Hepatocyte (in vitro differentiated cells): ENCODE results near the gene TAF10. TPM values are rescaled to one million over a fixed set of nuclear protein-coding genes. Genes with fewer than 3 reads are reported as not detected.

Experiments used
- DNase-seq: peaks from one replicate; pipeline ENCODE4 v3.0.0-alpha.2; 2016; ENCODE audit warnings: low spot score
- H2AFZ ChIP-seq: fragments of 200-600 bp; sonication (generic); 2 replicates; pipeline ENCODE4 v1.6.0; 2016; ENCODE audit warnings: antibody characterized with exemption, mild to moderate bottlenecking
- H3K27ac ChIP-seq: fragments of 200-600 bp; sonication (generic); 2 replicates; pipeline ENCODE4 v1.5.1; 2016; ENCODE audit warnings: mild to moderate bottlenecking
- H3K27me3 ChIP-seq: fragments of 200-600 bp; sonication (generic); 2 replicates; pipeline ENCODE4 v1.6.1; 2016
- H3K36me3 ChIP-seq: fragments of 200-600 bp; sonication (generic); replicated peaks from 2 replicates; pipeline ENCODE4 v1.5.1; 2016; ENCODE audit warnings: low read depth; ENCODE audit not compliant: insufficient read depth
- H3K4me1 ChIP-seq: fragments of 200-600 bp; sonication (generic); 2 replicates; pipeline ENCODE4 v1.5.1; 2016; ENCODE audit warnings: mild to moderate bottlenecking, moderate library complexity; ENCODE audit not compliant: insufficient read depth
- H3K4me2 ChIP-seq: fragments of 200-600 bp; sonication (generic); 2 replicates; pipeline ENCODE4 v1.6.0; 2016
- H3K4me3 ChIP-seq: fragments of 200-600 bp; sonication (generic); 2 replicates; pipeline ENCODE4 v1.5.1; 2016; ENCODE audit warnings: mild to moderate bottlenecking
- H3K79me2 ChIP-seq: fragments of 200-600 bp; sonication (generic); 2 replicates; pipeline ENCODE4 v1.6.0; 2017; ENCODE audit warnings: mild to moderate bottlenecking
- H3K9me2 ChIP-seq: fragments of 200-600 bp; sonication (generic); replicated peaks from 2 replicates; pipeline ENCODE4 v1.6.0; 2017; ENCODE audit warnings: mild to moderate bottlenecking; ENCODE audit not compliant: insufficient read depth
- H3K9me3 ChIP-seq: fragments of 200-600 bp; sonication (generic); 2 replicates; pipeline ENCODE4 v1.5.1; 2016; ENCODE audit warnings: low read depth, mild to moderate bottlenecking
- H4K20me1 ChIP-seq: fragments of 200-600 bp; sonication (generic); 2 replicates; pipeline ENCODE4 v1.6.0; 2016; ENCODE audit warnings: mild to moderate bottlenecking; ENCODE audit not compliant: insufficient read depth, poor library complexity, severe bottlenecking
- EZH2 ChIP-seq: fragments of 200-600 bp; sonication (generic); IDR thresholded peaks from 2 replicates; pipeline ENCODE4 v1.6.1; 2016; ENCODE audit warnings: antibody characterized with exemption, mild to moderate bottlenecking, borderline replicate concordance
- EZH2phosphoT487 ChIP-seq: fragments of 200-600 bp; sonication (generic); IDR thresholded peaks from one replicate; pipeline ENCODE4 v1.6.1; 2018; ENCODE audit warnings: antibody characterized with exemption, mild to moderate bottlenecking, low read depth, moderate library complexity; ENCODE audit not compliant: unreplicated experiment, severe bottlenecking
- WGBS: methylation state at CpG from one replicate; pipeline ENCODE4 v1.1.6; 2016; ENCODE audit warnings: low lambda C conversion rate; ENCODE audit errors: missing lambda C conversion rate; 5-methylcytosine and 5-hydroxymethylcytosine counted together
- polyA plus RNA-seq: library from polyadenylated mRNA; unstranded; fragments of >200 nt; fragmentation: Nextera tagmentation; extraction: Ambion mirVana; gene quantifications from 2 replicates; pipeline ENCODE4 v1.2.1, GENCODE V29; 2016
- total RNA-seq: library from RNA; depleted of rRNA; stranded (reverse); fragments of >200 nt; gene quantifications from 2 replicates; pipeline ENCODE4 v1.2.3, GENCODE V29; 2014
- TF ChIP-seq, protein P1 (sequence below): fragments of 200-600 bp; sonication (generic); IDR thresholded peaks from 2 replicates; pipeline ENCODE4 v1.5.1; 2016; ENCODE audit warnings: antibody characterized with exemption, mild to moderate bottlenecking; ENCODE audit not compliant: poor library complexity

The TAF10 gene
- total and polyA plus RNA-seq, 2 experiments from 2014 or later: 33.3 to 295 TPM

DNA sequence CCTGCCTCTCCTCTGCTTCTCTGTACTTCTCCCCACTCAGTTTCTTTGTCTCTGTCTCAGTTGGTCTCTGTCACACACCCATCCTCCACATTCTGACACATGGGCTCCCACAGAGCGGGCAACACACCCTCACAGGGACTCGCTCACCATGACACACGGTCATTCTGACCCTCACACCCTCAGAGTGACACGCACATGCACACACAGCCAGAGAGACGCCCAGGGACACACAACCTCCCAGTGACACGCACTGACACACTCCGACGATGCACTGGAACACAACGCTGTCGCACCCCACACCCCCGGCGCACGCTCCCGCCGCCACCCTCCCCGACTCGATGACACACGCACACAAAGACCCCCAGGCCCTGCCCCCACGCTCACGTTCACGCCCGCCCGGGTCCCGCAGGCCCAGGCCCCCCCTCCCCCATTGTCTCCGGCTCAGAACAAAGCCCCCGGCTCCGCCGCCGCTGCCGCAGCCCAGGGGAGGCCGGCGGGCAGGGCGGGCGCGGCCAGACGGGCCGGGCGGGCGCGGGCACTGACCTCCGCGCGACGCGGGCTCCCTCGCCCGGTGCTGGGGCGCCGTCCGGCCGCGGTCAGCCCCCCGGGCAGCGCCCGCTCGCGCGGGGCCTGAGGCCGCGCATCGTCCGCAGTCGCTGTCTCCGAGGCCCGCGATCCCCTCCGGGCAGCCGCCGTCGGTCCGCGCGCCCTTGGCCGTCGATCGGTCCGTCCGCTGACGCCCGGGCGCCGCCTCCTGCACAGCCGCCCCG lies 43.2 kb upstream of the TAF10 start:
- H3K4me2 ChIP-seq: peak overlapping the region; percentile 86
- TF ChIP-seq EZH2phosphoT487 (no peak), EZH2 (no peak)
- TF ChIP-seq, protein P1, sequence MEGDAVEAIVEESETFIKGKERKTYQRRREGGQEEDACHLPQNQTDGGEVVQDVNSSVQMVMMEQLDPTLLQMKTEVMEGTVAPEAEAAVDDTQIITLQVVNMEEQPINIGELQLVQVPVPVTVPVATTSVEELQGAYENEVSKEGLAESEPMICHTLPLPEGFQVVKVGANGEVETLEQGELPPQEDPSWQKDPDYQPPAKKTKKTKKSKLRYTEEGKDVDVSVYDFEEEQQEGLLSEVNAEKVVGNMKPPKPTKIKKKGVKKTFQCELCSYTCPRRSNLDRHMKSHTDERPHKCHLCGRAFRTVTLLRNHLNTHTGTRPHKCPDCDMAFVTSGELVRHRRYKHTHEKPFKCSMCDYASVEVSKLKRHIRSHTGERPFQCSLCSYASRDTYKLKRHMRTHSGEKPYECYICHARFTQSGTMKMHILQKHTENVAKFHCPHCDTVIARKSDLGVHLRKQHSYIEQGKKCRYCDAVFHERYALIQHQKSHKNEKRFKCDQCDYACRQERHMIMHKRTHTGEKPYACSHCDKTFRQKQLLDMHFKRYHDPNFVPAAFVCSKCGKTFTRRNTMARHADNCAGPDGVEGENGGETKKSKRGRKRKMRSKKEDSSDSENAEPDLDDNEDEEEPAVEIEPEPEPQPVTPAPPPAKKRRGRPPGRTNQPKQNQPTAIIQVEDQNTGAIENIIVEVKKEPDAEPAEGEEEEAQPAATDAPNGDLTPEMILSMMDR: no peak
- no peak overlapping the region for H2AFZ ChIP-seq
- DNase-seq: peak; percentile 55
- H3K79me2 ChIP-seq: peaks cover 48% of the 10 kb centered on the region
- peak overlapping the region; percentile 72 for H3K27ac ChIP-seq
- 5% methylated on average over 21 of the region's 84 CpGs for WGBS
- no peaks in the 10 kb centered on the region for H3K9me2 ChIP-seq
- H4K20me1 ChIP-seq: peaks cover 10% of the 10 kb centered on the region
- H3K27me3 ChIP-seq: peaks cover 23% of the 10 kb centered on the region
- peak overlapping the region; percentile 61 for H3K4me3 ChIP-seq
- no peaks in the 10 kb centered on the region for H3K36me3 ChIP-seq
- no peaks in the 10 kb centered on the region for H3K9me3 ChIP-seq
- peaks cover 5% of the 10 kb centered on the region for H3K4me1 ChIP-seq

DNA sequence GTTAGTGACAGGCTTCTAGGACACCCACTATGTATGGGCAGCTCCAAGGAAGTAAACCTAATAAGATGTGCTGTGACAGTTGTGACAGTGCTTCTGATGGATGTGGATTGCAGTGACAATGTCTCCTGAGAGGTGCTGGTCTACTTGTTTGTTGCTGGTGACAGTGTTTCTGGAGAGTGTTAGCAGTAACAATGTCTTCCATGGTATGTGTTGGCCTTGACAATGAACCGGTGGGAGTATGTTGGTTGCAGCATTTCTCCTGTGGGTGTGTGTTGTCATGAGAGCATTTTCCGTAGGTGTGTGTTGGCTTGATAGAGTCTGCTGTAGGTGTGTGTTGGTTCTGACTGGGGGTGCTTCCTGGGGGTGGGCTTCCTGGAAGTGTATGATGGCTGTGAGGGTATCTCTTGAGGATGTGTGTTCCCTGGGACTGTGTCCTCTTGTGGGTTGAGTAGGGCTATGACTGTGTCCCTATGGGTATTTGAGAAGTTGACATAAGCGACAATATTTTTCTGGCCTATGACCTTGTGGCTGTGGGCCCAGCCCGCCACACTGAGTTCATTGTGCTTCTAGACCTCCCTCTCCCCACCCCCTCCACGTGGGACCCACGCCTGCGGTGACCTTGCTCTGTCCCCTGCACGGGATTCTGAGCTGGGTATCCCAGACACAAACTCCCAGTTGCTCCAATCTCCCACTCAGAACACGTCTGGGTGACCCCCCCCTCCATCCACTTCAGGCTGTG lies 42.4 kb upstream of the TAF10 start:
- H3K4me3 ChIP-seq: no peak overlapping the region
- no peak for TF ChIP-seq EZH2phosphoT487
- TF ChIP-seq EZH2: no peak
- TF ChIP-seq, protein P1: no peak
- peak overlapping the region; percentile 86 for H3K4me2 ChIP-seq
- WGBS: 41% methylated on average over 9 of the region's 9 CpGs
- no peaks in the 10 kb centered on the region for H3K9me3 ChIP-seq
- peaks cover 10% of the 10 kb centered on the region for H4K20me1 ChIP-seq
- no peak overlapping the region for H2AFZ ChIP-seq
- H3K36me3 ChIP-seq: no peaks in the 10 kb centered on the region
- no peak for DNase-seq
- no peaks in the 10 kb centered on the region for H3K9me2 ChIP-seq
- peaks cover 21% of the 10 kb centered on the region for H3K27me3 ChIP-seq
- peaks cover 55% of the 10 kb centered on the region for H3K79me2 ChIP-seq
- peak overlapping the region; percentile 72 for H3K27ac ChIP-seq
- H3K4me1 ChIP-seq: peaks cover 5% of the 10 kb centered on the region

DNA sequence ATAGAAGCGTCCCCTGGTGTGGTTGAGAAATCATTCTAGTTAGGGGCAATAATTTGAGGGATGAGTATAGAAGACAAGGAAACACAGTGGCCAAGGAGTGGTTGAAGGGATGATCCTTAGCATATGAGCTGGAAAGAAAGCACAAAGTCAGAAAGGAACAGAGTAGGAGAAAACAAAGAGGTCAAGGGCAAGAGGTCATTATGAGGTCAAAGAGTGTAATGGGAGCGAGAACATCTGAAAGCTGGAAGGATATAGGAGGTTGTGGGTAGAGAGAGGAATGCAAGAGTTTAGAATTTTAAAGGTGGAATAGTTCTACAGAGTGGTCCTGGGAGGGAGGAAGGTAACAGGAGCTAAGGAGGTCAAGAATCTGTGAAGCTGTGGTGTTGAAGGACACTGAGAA lies 41.6 kb upstream of the TAF10 start:
- Histone ChIP-seq H3K27ac (no peak overlapping the region), H3K36me3 (no peaks in the 10 kb centered on the region), H3K4me2 (peak overlapping the region; percentile 86), H3K4me3 (no peak overlapping the region), H3K27me3 (peaks cover 20% of the 10 kb centered on the region), H3K9me2 (no peaks in the 10 kb centered on the region), H3K4me1 (peaks cover 5% of the 10 kb centered on the region), H3K79me2 (peaks cover 61% of the 10 kb centered on the region), H4K20me1 (peaks cover 10% of the 10 kb centered on the region), H2AFZ (no peak overlapping the region), H3K9me3 (no peaks in the 10 kb centered on the region)
- 95% methylated on average over 2 of the region's 2 CpGs for WGBS
- no peak for DNase-seq
- TF ChIP-seq EZH2 (no peak), EZH2phosphoT487 (no peak)
- TF ChIP-seq, protein P1: no peak
